Breast epithelium (tissue), 3 donors: ENCODE measurements around the gene BRMS1L.

ENCODE experiments used
- CTCF ChIP-seq, 3 donors: fragments of 450-650 bp; IDR thresholded peaks; one replicate each; pipeline ENCODE4 v1.5.1; 2016 to 2017; ENCODE audit warnings: antibody characterized with exemption in 3 of 3, mild to moderate bottlenecking in 3 of 3, moderate library complexity in 3 of 3
- POLR2A ChIP-seq: fragments of 450-650 bp; IDR thresholded peaks from one replicate; pipeline ENCODE4 v1.6.1; 2016; ENCODE audit warnings: antibody characterized with exemption, mild to moderate bottlenecking, moderate library complexity

DNA sequence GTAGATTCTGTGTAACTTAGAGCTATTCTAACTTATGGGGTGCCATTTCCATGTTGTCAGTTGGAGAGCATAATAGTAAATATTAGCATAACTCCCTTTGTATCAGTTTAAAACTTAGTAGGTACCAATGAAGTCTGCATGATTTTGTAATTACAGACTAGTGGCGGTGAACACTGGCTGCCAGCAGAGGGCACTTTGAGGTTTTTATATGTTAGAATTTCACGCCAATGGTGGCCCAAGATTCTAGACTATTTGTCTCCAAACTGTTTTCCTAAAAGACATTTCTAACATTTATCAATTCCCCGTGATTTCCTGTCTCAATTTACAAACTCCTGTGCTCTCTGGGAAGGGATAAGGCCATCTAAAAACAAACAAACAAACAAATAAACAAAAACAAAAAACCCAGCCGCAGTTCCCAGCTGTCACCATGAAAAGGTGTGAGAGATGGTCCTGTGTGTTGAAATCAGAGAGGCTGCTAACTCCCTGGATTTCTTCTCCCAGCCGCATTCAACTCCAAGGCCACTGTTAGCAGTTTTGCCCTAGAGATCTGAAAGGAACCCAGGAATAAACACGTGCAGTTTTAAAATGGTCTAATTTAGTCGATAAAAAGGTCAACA is 57.6 kb downstream of the BRMS1L start:
- TF ChIP-seq CTCF (IDR thresholded peaks at IDR 0.05): peak in 1 of 3 donors; percentile 27
- TF ChIP-seq POLR2A: no peak
